K562 (cell line): ENCODE data around the gene EMILIN1. TPM values are rescaled to one million over a fixed set of nuclear protein-coding genes. Genes with fewer than 3 reads are reported as not detected.

ENCODE experiments used
- BHLHE40 ChIP-seq: IDR thresholded peaks from 2 replicates; pipeline ENCODE4 v1.6.1; 2011; ENCODE audit warnings: low read length, improper control_type of control experiment
- BMI1 ChIP-seq: fragments of 150-350 bp; IDR thresholded peaks from 2 replicates; pipeline ENCODE4 v1.6.1; 2014; ENCODE audit warnings: low read length
- CHD4 ChIP-seq: fragments of 200-600 bp; sonication (generic); IDR thresholded peaks from 3 replicates; pipeline ENCODE4 v1.6.1; 2012; ENCODE audit warnings: low read depth, mild to moderate bottlenecking, mixed read lengths, low read length, inconsistent platforms; ENCODE audit not compliant: insufficient read depth, insufficient replicate concordance, poor library complexity, severe bottlenecking
- GABPA ChIP-seq: fragments of 200-800 bp; sonication (Bioruptor generic); conservative IDR thresholded peaks from 2 replicates; pipeline ENCODE4 v1.6.1; 2016; ENCODE audit warnings: low read depth, missing genetic modification characterization, missing compliant biosample characterization
- MAFG ChIP-seq: fragments of 450-650 bp; conservative IDR thresholded peaks from 2 replicates; pipeline ENCODE4 v1.6.1; 2016; ENCODE audit warnings: missing genetic modification characterization, missing compliant biosample characterization
- RCOR1 ChIP-seq, 2 experiments: IDR thresholded peaks; 2 replicates each; pipeline ENCODE4 v1.6.1; 2012; ENCODE audit warnings: low read depth in 2 of 2, low read length in 2 of 2, borderline replicate concordance in 1 of 2, improper control_type of control experiment in 1 of 2
- RNF2 ChIP-seq: sonication (generic); IDR thresholded peaks from 2 replicates; pipeline ENCODE4 v1.6.1; 2016
- SMAD4 ChIP-seq: fragments of 250-450 bp; sonication (Bioruptor Pico); conservative IDR thresholded peaks from 2 replicates; pipeline ENCODE4 v1.8.0; 2021; ENCODE audit warnings: inconsistent platforms, mild to moderate bottlenecking, moderate library complexity
- TARDBP ChIP-seq: fragments of 450-650 bp; IDR thresholded peaks from 2 replicates; pipeline ENCODE4 v1.6.1; 2016
- ZBTB8A ChIP-seq: fragments of 450-650 bp; IDR thresholded peaks from 2 replicates; pipeline ENCODE4 v1.6.1; 2018; ENCODE audit warnings: mild to moderate bottlenecking, moderate library complexity; ENCODE audit not compliant: partially characterized antibody
- ZNF197 ChIP-seq: fragments of 200-800 bp; sonication (Bioruptor generic); IDR thresholded peaks from 2 replicates; pipeline ENCODE4 v1.6.1; 2016; ENCODE audit warnings: low read depth, missing genetic modification characterization, missing compliant biosample characterization
- ZNF41 ChIP-seq: fragments of 250-450 bp; sonication (Bioruptor Pico); conservative IDR thresholded peaks from 2 replicates; pipeline ENCODE4 v1.4.0; 2020; ENCODE audit warnings: mild to moderate bottlenecking
- ZNF717 ChIP-seq: fragments of 250-450 bp; sonication (Bioruptor Pico); IDR thresholded peaks from 2 replicates; pipeline ENCODE4 v1.5.0; 2021
- ZZZ3 ChIP-seq: fragments of 450-650 bp; IDR thresholded peaks from 2 replicates; pipeline ENCODE4 v1.6.1; 2016; ENCODE audit warnings: antibody characterized with exemption, mild to moderate bottlenecking, moderate library complexity
- polyA plus RNA-seq, 8 experiments: library from polyadenylated mRNA; depleted of rRNA in 4 of 8; stranded (reverse) in 5 of 8; unstranded in 3 of 8; fragments of >200 nt; fragmentation: Nextera tagmentation in 2 of 8; fragmentation: Illumina TruSeq in 1 of 8; extraction: Ambion mirVana in 2 of 8; extraction: Trizol in 1 of 8; gene quantifications; 2 replicates each; pipeline versions ENCODE4 v1.2.1 to v1.2.3, GENCODE V29; 2011 to 2014; ENCODE audit warnings: inconsistent platforms in 1 of 8, missing spikeins in 1 of 8
- total RNA-seq, 7 experiments: library from RNA; depleted of rRNA in 6 of 7; stranded (reverse); fragments of >200 nt in 6 of 7; fragmentation: Illumina TruSeq in 2 of 7; extraction: Trizol in 2 of 7; gene quantifications; 2 replicates each; pipeline versions ENCODE4 v1.2.1 to v1.2.3, GENCODE V29; 2011 to 2021; ENCODE audit warnings: low replicate concordance in 1 of 7
- TF ChIP-seq, protein P1 (sequence below): sonication (generic); formaldehyde crosslinking; IDR thresholded peaks from 2 replicates; pipeline ENCODE4 v1.8.0; 2022; ENCODE audit warnings: mild to moderate bottlenecking, low read depth, missing genetic modification reagents
- TF ChIP-seq, protein P2 (sequence below): sonication (generic); formaldehyde crosslinking; IDR thresholded peaks from 2 replicates; pipeline ENCODE4 v1.9.0; 2022; ENCODE audit warnings: mild to moderate bottlenecking, missing genetic modification reagents
- TF ChIP-seq, protein P3 (sequence below), 2 experiments: fragments of 450-650 bp; conservative IDR thresholded peaks; 2 replicates each; pipeline ENCODE4 v1.6.1; 2017; ENCODE audit warnings: mild to moderate bottlenecking in 2 of 2, moderate library complexity in 2 of 2

The EMILIN1 gene
- total and polyA plus RNA-seq, 9 of the 15 experiments (the other 6 are each of a cell fraction or from before 2014, with no cell fraction given): 0.04 to 2.7 (median 0.54) TPM; not detected in 2

DNA sequence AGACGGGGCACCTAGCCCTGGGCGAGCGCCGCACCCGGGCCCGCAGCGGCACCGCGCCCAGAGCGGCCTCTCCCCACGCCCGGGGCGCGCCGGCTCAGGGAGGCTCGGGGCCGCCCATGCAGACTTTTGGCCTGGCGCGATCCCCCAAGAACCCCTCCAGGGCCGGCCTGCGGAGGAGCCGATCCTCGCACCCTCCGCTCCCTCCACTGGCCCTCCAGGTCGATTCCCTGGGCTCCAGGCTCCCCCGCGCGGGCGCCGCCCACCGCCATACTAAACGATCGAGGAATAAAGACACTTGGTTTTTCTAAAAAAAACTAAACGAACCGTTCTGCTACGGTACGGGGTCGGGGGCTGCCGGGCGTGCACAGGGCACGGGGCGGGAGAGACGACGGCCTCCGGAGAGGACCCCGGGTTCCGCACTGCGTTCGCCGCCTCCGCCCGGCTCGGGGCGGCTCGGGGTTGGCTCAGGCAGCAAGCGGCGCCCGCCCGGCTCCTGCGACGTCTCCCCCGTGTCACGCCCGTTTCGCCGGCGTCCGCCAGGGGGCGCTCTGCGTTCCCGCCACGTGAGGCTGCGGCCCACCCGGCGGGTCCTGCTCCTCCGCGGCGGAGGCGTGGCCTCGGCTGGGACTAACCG lies 7.8 kb downstream of the EMILIN1 start (continued):
- peak; percentile 52 for TF ChIP-seq GABPA (tag)
- TF ChIP-seq, protein P1, sequence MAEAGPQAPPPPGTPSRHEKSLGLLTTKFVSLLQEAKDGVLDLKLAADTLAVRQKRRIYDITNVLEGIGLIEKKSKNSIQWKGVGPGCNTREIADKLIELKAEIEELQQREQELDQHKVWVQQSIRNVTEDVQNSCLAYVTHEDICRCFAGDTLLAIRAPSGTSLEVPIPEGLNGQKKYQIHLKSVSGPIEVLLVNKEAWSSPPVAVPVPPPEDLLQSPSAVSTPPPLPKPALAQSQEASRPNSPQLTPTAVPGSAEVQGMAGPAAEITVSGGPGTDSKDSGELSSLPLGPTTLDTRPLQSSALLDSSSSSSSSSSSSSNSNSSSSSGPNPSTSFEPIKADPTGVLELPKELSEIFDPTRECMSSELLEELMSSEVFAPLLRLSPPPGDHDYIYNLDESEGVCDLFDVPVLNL (CRISPR knock-in tag): peak; percentile 96
- TF ChIP-seq, protein P2, sequence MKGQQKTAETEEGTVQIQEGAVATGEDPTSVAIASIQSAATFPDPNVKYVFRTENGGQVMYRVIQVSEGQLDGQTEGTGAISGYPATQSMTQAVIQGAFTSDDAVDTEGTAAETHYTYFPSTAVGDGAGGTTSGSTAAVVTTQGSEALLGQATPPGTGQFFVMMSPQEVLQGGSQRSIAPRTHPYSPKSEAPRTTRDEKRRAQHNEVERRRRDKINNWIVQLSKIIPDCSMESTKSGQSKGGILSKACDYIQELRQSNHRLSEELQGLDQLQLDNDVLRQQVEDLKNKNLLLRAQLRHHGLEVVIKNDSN: peak; percentile 84
- TF ChIP-seq ZNF717 (CRISPR knock-in tag): no peak
- no peak for TF ChIP-seq ZNF41
- TF ChIP-seq RCOR1 (IDR thresholded peaks at IDR 0.05; ENCODE audit: borderline replicate concordance in 1 of 2, low read depth in 2 of 2, low read length in 2 of 2): peak in 1 of 2 experiments; percentile 69; a peak in 2 of 4 replicates
- TF ChIP-seq RNF2: 0 out of 2 replicates have a peak, but pooled peaks have one; percentile 48
- TF ChIP-seq TARDBP: no peak
- no peak for TF ChIP-seq ZBTB8A
- no peak for TF ChIP-seq BMI1
- TF ChIP-seq, protein P3, sequence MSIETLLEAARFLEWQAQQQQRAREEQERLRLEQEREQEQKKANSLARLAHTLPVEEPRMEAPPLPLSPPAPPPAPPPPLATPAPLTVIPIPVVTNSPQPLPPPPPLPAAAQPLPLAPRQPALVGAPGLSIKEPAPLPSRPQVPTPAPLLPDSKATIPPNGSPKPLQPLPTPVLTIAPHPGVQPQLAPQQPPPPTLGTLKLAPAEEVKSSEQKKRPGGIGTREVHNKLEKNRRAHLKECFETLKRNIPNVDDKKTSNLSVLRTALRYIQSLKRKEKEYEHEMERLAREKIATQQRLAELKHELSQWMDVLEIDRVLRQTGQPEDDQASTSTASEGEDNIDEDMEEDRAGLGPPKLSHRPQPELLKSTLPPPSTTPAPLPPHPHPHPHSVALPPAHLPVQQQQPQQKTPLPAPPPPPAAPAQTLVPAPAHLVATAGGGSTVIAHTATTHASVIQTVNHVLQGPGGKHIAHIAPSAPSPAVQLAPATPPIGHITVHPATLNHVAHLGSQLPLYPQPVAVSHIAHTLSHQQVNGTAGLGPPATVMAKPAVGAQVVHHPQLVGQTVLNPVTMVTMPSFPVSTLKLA (conservative IDR thresholded peaks at IDR 0.05): peak; percentile 72 to 91
- TF ChIP-seq ZNF197: peak; percentile 62; the same call in 1 of the 2 replicates
- no peak for TF ChIP-seq MAFG
- peak; percentile 89 for TF ChIP-seq SMAD4 (CRISPR knock-in tag)
- peak; percentile 97 for TF ChIP-seq BHLHE40
- TF ChIP-seq ZZZ3: no peak
- TF ChIP-seq CHD4: no peak
